ENCODE measurements around the gene CD80.
"Not testable (repeated sequence)": the region's sequence is repeated elsewhere in the genome, so short reads cannot be mapped to it uniquely, and the experiment has no call there.

The CD80 gene

DNA sequence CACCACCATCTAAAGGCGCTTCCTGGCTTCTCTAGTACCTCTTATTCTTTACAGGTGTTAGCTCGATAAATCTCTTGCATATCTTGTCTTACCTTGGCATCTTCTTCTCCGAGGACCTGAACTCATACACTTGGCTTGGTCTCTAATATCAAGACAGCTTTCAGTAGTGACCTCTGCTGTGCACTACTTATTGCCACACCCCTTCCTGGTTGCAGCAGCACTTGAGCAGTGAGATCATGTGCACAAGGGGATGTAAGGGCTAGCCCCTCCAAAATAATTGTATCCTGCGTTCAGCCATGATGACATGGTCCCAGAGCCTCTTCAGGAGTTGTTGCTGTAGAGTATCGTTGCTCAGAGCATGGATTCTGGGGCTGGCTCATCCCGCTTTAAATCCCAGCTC lies 37.0 kb upstream of the CD80 start:
- H3K9ac ChIP-seq (ENCODE audit: low read length): no peak overlapping the region
- H3F3A ChIP-seq (ENCODE audit: insufficient read depth, low read length): no peaks in the 10 kb centered on the region
- H3K27me3 ChIP-seq (ENCODE audit: insufficient read depth, low read length): no peaks in the 10 kb centered on the region
- H3K27ac ChIP-seq (ENCODE audit: low read depth, low read length, poor library complexity, severe bottlenecking): no peak overlapping the region
- H4K20me1 ChIP-seq (ENCODE audit: insufficient read depth, low read length): no peaks in the 10 kb centered on the region
- H3K9me2 ChIP-seq (ENCODE audit: low read depth, low read length): no peaks in the 10 kb centered on the region
- H3K9me3 ChIP-seq (ENCODE audit: low read length): no peaks in the 10 kb centered on the region
- TF ChIP-seq EZH2 (IDR thresholded peaks at IDR 0.05; ENCODE audit: borderline replicate concordance, low read length) (no peak), CTCF (IDR thresholded peaks at IDR 0.05; ENCODE audit: low read length) (no peak)
- no peaks in the 10 kb centered on the region for H3K4me1 ChIP-seq (ENCODE audit: insufficient read depth, low read length, severe bottlenecking)
- H3K36me3 ChIP-seq (ENCODE audit: insufficient read depth, low read length): no peaks in the 10 kb centered on the region
- no peak overlapping the region for H3K4me3 ChIP-seq (ENCODE audit: low read depth, low read length, poor library complexity, severe bottlenecking)
- H3K79me2 ChIP-seq (ENCODE audit: insufficient read depth, low read length): no peaks in the 10 kb centered on the region
- H2AFZ ChIP-seq (ENCODE audit: low read length): no peak overlapping the region
- no peak overlapping the region for H3K4me2 ChIP-seq (ENCODE audit: low read length)

DNA sequence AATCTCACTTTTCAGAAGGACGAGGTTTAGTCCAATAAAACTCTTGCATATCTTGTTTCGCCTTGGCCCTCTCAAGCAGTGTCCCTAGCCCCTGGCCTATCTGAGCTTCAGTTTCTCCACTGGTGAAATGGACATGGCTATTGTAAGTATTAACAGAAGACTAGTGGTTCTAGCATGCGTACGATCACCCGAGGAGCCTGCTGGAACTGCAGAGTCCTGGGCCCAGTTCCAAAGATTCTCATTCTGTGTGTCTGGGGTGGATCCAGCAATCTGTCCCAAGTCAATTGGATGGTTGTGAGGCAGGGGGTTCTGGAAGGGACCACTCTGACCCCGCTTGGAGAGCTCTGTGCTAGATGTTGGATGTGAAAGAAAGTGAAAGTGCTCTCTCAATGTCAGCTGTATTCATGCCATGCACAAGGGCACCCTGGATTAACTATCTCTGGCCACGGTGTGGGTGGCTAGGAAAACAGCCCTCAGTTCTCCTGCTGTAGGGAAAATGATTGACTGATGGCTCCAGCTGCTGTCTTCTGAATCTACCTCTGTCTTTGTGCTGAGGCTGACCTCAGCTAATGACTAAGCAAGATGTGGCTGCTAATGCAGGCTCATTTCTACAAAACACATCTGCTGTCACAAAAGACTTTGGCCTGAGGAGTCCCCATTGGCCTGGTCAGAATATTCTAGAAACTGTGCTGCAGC lies 36.4 kb upstream of the CD80 start:
- Histone ChIP-seq H3K9me2 (ENCODE audit: low read depth, low read length) (no peaks in the 10 kb centered on the region), H3K79me2 (ENCODE audit: insufficient read depth, low read length) (no peaks in the 10 kb centered on the region), H3K36me3 (ENCODE audit: insufficient read depth, low read length) (no peaks in the 10 kb centered on the region; the same call in 1 of the 2 replicates), H3F3A (ENCODE audit: insufficient read depth, low read length) (no peaks in the 10 kb centered on the region), H3K27me3 (ENCODE audit: insufficient read depth, low read length) (0 out of 2 replicates have a peak, but pooled peaks cover 2% of the 10 kb centered on the region), H3K27ac (ENCODE audit: low read depth, low read length, poor library complexity, severe bottlenecking) (no peak overlapping the region), H3K9me3 (ENCODE audit: low read length) (no peaks in the 10 kb centered on the region), H2AFZ (ENCODE audit: low read length) (no peak overlapping the region), H3K4me3 (ENCODE audit: low read depth, low read length, poor library complexity, severe bottlenecking) (no peak overlapping the region), H3K9ac (ENCODE audit: low read length) (no peak overlapping the region), H3K4me1 (ENCODE audit: insufficient read depth, low read length, severe bottlenecking) (no peaks in the 10 kb centered on the region), H3K4me2 (ENCODE audit: low read length) (no peak overlapping the region), H4K20me1 (ENCODE audit: insufficient read depth, low read length) (no peaks in the 10 kb centered on the region)
- TF ChIP-seq CTCF (IDR thresholded peaks at IDR 0.05; ENCODE audit: low read length) (no peak), EZH2 (IDR thresholded peaks at IDR 0.05; ENCODE audit: borderline replicate concordance, low read length) (no peak)

GRCh38 chr3:119594929-119595328 lies 35.5 kb upstream of the CD80 start:
- not testable (repeated sequence) for H3K4me2 ChIP-seq (ENCODE audit: low read length); H2AFZ ChIP-seq (ENCODE audit: low read length)

DNA sequence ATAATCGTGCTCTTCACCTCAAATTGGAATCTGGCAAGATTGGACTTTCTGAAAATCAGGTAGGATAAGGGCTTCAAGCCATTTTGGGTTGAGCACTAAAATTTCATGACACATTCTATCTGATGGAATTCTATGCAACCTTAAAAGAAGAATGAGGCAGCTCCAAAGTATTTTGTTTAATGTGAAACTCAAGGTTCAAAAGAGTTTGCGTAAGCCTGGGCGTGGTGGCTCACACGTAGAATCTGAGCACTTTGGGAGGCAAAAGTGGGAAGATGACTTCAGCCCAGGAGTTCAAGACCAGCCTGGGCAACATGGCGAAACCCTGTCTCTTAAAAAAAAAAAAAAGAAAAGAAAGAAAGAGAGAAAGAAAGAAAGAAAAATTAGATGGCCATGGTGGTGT lies 34.7 kb upstream of the CD80 start:
- Histone ChIP-seq H3K9me2 (ENCODE audit: low read depth, low read length) (no peaks in the 10 kb centered on the region), H3K4me1 (ENCODE audit: insufficient read depth, low read length, severe bottlenecking) (no peaks in the 10 kb centered on the region), H3K27me3 (ENCODE audit: insufficient read depth, low read length) (0 out of 2 replicates have a peak, but pooled peaks cover 7% of the 10 kb centered on the region), H3K36me3 (ENCODE audit: insufficient read depth, low read length) (no peaks in the 10 kb centered on the region; the same call in 1 of the 2 replicates), H3K9me3 (ENCODE audit: low read length) (no peaks in the 10 kb centered on the region; the same call in 1 of the 2 replicates), H3K4me3 (ENCODE audit: low read depth, low read length, poor library complexity, severe bottlenecking) (no peak overlapping the region), H3K9ac (ENCODE audit: low read length) (no peak overlapping the region), H3K4me2 (ENCODE audit: low read length) (no peak overlapping the region), H4K20me1 (ENCODE audit: insufficient read depth, low read length) (no peaks in the 10 kb centered on the region), H2AFZ (ENCODE audit: low read length) (no peak overlapping the region), H3F3A (ENCODE audit: insufficient read depth, low read length) (no peaks in the 10 kb centered on the region), H3K79me2 (ENCODE audit: insufficient read depth, low read length) (no peaks in the 10 kb centered on the region), H3K27ac (ENCODE audit: low read depth, low read length, poor library complexity, severe bottlenecking) (no peak overlapping the region)
- no peak for TF ChIP-seq EZH2 (IDR thresholded peaks at IDR 0.05; ENCODE audit: borderline replicate concordance, low read length)
- TF ChIP-seq CTCF (IDR thresholded peaks at IDR 0.05; ENCODE audit: low read length): no peak

More at GRCh38 chr3:119594929-119595328, 35.5 kb upstream of the CD80 start:
- H3K9me2 ChIP-seq (ENCODE audit: low read depth, low read length); H3K27me3 ChIP-seq (ENCODE audit: insufficient read depth, low read length); H3K9ac ChIP-seq (ENCODE audit: low read length); H3K27ac ChIP-seq (ENCODE audit: low read depth, low read length, poor library complexity, severe bottlenecking); H3K9me3 ChIP-seq (ENCODE audit: low read length); H3K4me1 ChIP-seq (ENCODE audit: insufficient read depth, low read length, severe bottlenecking); H3K79me2 ChIP-seq (ENCODE audit: insufficient read depth, low read length); H4K20me1 ChIP-seq (ENCODE audit: insufficient read depth, low read length); H3K4me3 ChIP-seq (ENCODE audit: low read depth, low read length, poor library complexity, severe bottlenecking); H3F3A ChIP-seq (ENCODE audit: insufficient read depth, low read length); H3K36me3 ChIP-seq (ENCODE audit: insufficient read depth, low read length): not testable (repeated sequence)

Measured in OCI-LY1 (cell line).